ENCODE measurements around the gene ZNF827. TPM values are rescaled to one million over a fixed set of nuclear protein-coding genes. Genes with fewer than 3 reads are reported as not detected.

The ZNF827 gene
- total and polyA plus RNA-seq, 9 of the 15 experiments (the other 6 are each of a cell fraction or from before 2014, with no cell fraction given), result 0.07 to 0.40 TPM; not detected in 7

DNA sequence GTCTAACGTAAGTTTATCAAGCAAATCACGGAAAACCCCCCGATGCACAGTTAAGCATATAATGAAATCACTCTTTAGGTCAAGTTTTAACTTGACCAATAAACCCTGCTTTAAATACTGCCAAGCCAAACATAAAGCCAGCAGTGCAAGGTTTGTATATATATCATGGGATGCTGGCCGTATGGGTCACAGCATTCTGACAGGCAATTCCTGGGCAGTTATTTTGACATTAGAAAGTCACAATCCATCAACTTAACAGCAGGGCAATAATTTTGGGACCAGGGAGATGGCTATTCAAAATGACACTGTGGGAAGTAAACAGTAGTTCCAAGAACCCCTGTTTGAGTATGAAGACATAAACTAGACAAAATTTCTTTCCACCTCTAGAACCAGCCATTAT lies 116.9 kb downstream of the ZNF827 start:
- Histone ChIP-seq H2AFZ (ENCODE audit: low read depth, low read length) (no peak overlapping the region), H3K9me1 (ENCODE audit: control insufficient read depth, insufficient read depth, low read length) (no peaks in the 10 kb centered on the region), H4K20me1 (replicated peaks; ENCODE audit: control insufficient read depth, insufficient read depth, low read length) (no peaks in the 10 kb centered on the region), H3K36me3 (ENCODE audit: control insufficient read depth, insufficient read depth, low read length) (no peaks in the 10 kb centered on the region), H3K4me2 (ENCODE audit: insufficient read depth, low read length) (no peak overlapping the region), H3K27me3 (ENCODE audit: control insufficient read depth in 2 of 2, insufficient read depth in 2 of 2, low read length in 2 of 2) (peaks cover 4 to 21% of the 10 kb centered on the region in 2 experiments; a peak in 4 of 5 replicates), H3K4me3 (no peak overlapping the region), H3K27ac (ENCODE audit: extremely low read depth, low read depth, low read length) (no peak overlapping the region), H3K79me2 (ENCODE audit: control insufficient read depth, insufficient read depth, low read length) (no peaks in the 10 kb centered on the region), H3K4me1 (replicated peaks in 1 of 2; ENCODE audit: control insufficient read depth in 2 of 2, insufficient read depth in 2 of 2, low read length in 2 of 2) (no peaks in the 10 kb centered on the region), H3K9ac (ENCODE audit: insufficient read depth in 1 of 2, low read depth in 2 of 2, low read length in 2 of 2) (no peak overlapping the region), H3K9me3 (replicated peaks; ENCODE audit: control insufficient read depth, insufficient read depth, low read depth, low read length) (no peaks in the 10 kb centered on the region)
- no peak for DNase-seq (ENCODE audit: extremely low read depth in 1 of 4, low spot score in 3 of 4)
- TF ChIP-seq ARID1B (IDR thresholded peaks at IDR 0.05) (no peak), CSDE1 (IDR thresholded peaks at IDR 0.05) (no peak), PHB (CRISPR knock-in tag; IDR thresholded peaks at IDR 0.05) (no peak), ZMIZ1 (IDR thresholded peaks at IDR 0.05; ENCODE audit: low read depth in 2 of 2, low read length in 2 of 2) (no peak), FOXK2 (conservative IDR thresholded peaks at IDR 0.05 in 1 of 2, IDR thresholded peaks at IDR 0.05 in 1 of 2; ENCODE audit: low read depth in 2 of 2) (no peak), ZNF507 (tag; conservative IDR thresholded peaks at IDR 0.05) (no peak), MCM7 (IDR thresholded peaks at IDR 0.05) (no peak), MEF2D (tag; conservative IDR thresholded peaks at IDR 0.05; ENCODE audit: low read depth) (no peak), ZNF23 (CRISPR knock-in tag; IDR thresholded peaks at IDR 0.05) (no peak), NR1H2 (CRISPR knock-in tag; IDR thresholded peaks at IDR 0.05) (no peak), FOXK1 (CRISPR knock-in tag; IDR thresholded peaks at IDR 0.05; ENCODE audit: borderline replicate concordance) (no peak), SNAPC5 (CRISPR knock-in tag; IDR thresholded peaks at IDR 0.05) (no peak), MAZ (CRISPR knock-in tag; conservative IDR thresholded peaks at IDR 0.05 in 1 of 2, IDR thresholded peaks at IDR 0.05 in 1 of 2) (no peak), HNRNPLL (IDR thresholded peaks at IDR 0.05; ENCODE audit: low read depth, low read length, poor library complexity, severe bottlenecking) (no peak), PYGO2 (tag; IDR thresholded peaks at IDR 0.05) (no peak)
- TF ChIP-seq, protein P1, sequence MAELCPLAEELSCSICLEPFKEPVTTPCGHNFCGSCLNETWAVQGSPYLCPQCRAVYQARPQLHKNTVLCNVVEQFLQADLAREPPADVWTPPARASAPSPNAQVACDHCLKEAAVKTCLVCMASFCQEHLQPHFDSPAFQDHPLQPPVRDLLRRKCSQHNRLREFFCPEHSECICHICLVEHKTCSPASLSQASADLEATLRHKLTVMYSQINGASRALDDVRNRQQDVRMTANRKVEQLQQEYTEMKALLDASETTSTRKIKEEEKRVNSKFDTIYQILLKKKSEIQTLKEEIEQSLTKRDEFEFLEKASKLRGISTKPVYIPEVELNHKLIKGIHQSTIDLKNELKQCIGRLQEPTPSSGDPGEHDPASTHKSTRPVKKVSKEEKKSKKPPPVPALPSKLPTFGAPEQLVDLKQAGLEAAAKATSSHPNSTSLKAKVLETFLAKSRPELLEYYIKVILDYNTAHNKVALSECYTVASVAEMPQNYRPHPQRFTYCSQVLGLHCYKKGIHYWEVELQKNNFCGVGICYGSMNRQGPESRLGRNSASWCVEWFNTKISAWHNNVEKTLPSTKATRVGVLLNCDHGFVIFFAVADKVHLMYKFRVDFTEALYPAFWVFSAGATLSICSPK (IDR thresholded peaks at IDR 0.05; ENCODE audit: borderline replicate concordance), result no peak
- ATAC-seq, result no peak
- BruUV-seq (replicated peaks), result no TSS peak
- no peak for FAIRE-seq
- intact Hi-C loops (cut with micrococcal nuclease), result loop anchor here (5.0 kb wide), 1 partner anchor 456 kb away; no protein-coding TSS in a partner anchor
- CTCF ChIA-PET (ENCODE audit: low intra/inter-chr PET ratio), result no interaction called here
- 0% methylated on average over 4 of the region's 4 CpGs for WGBS (ENCODE audit: insufficient coverage, low coverage, missing lambda C conversion rate)
- in situ Hi-C loops (cut with MboI), result no loop called here
- POLR2A ChIA-PET, result no interaction called here

All from K562 (cell line).